Vagina (tissue), 2 donors: ENCODE measurements around the gene TOR4A. TPM values are rescaled to one million over a fixed set of nuclear protein-coding genes. Genes with fewer than 3 reads are reported as not detected.
A peak's percentile ranks its signal among the peaks of the same experiment; 100 is the strongest.

ENCODE experiments used
- DNase-seq, 2 donors: peaks; one replicate each; pipeline ENCODE4 v3.0.0-alpha.2; 2017; ENCODE audit errors: extremely low spot score in 2 of 2
- H3K27ac ChIP-seq: fragments of 200-600 bp; sonication (generic); one replicate; pipeline ENCODE4 v1.5.1; 2019
- H3K27me3 ChIP-seq: fragments of 200-600 bp; sonication (generic); one replicate; pipeline ENCODE4 v1.5.1; 2019
- H3K36me3 ChIP-seq, 2 donors: fragments of 200-600 bp; sonication (generic); one replicate each; pipeline ENCODE4 v1.5.1; 2017 to 2019
- H3K4me1 ChIP-seq: fragments of 200-600 bp; sonication (generic); one replicate; pipeline ENCODE4 v1.5.1; 2019
- H3K4me3 ChIP-seq, 2 donors: fragments of 200-600 bp; sonication (generic); 1 replicate in 1 of 2; 2 replicates in 1 of 2; pipeline ENCODE4 v1.5.1; 2016 to 2019
- H3K9me3 ChIP-seq: fragments of 200-600 bp; sonication (generic); one replicate; pipeline ENCODE4 v1.5.1; 2019
- POLR2A ChIP-seq, 2 donors: fragments of 450-650 bp; IDR thresholded peaks; one replicate each; pipeline ENCODE4 v1.6.1; 2017; ENCODE audit warnings: antibody characterized with exemption in 2 of 2, mild to moderate bottlenecking in 2 of 2, moderate library complexity in 2 of 2
- POLR2AphosphoS5 ChIP-seq, 2 donors: sonication (generic); formaldehyde crosslinking; IDR thresholded peaks; one replicate each; pipeline ENCODE4 v1.9.0; 2017; ENCODE audit warnings: antibody characterized with exemption in 2 of 2, mild to moderate bottlenecking in 2 of 2, low read depth in 1 of 2; ENCODE audit not compliant: insufficient read depth in 1 of 2
- intact Hi-C: fragments of 100-400 bp; cut with DNase I; formaldehyde crosslinking; loops from one replicate; pipeline ENCODE4 v1.15.1; 2023
- total RNA-seq: library from RNA; depleted of rRNA; stranded (reverse); fragments of >200 nt; gene quantifications from one replicate; pipeline ENCODE4 v1.2.3, GENCODE V29; 2016
- TF ChIP-seq, protein P1 (sequence below), 3 experiments: fragments of 450-650 bp in 2 of 3; fragments of 200-600 bp in 1 of 3; sonication (generic) in 1 of 3; IDR thresholded peaks; one replicate each; pipeline ENCODE4 v1.5.1; 2017 to 2019; ENCODE audit warnings: antibody characterized with exemption in 3 of 3, mild to moderate bottlenecking in 2 of 3, moderate library complexity in 2 of 3

The TOR4A gene
- total RNA-seq, 1 donor from 2014 or later, result 13.0 TPM

DNA sequence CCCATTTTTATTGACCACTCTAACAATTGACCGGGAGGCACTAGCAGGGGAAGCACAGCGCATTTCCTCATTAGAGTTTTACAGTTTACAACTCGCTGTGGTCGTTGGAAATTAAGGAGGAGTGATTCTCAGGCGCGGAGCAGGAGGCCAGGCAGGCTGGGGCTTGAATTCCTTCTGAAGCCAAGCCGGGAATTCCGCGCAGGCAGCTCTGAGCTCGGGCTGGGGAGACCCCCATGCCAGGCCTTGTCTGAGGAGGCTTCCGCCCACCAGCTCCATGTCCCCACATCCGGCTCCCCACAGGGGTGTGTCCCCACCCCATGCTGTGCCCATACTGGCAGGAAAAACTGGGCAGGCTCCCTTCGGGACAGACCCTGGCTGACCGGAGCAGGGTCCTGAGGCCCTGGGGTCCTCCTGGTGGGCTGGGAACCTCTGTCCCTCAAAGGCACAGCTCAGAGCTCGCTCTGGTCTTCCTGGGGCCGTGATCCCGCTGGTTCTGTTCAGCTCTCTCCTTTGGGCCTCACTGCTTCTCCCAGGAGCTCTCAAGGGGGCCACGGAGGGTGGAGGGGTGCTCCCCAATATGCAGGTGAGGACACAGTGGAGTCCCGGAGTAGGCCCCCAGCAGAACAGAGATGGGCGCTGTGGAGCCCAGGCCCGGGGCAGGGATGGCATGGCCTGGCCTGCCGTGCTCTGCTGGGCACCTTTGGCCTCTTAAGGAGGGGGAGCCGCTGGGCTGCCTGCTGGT lies 25.8 kb downstream of the TOR4A start:
- intact Hi-C loops, result no loop called here
- no peak for DNase-seq
- peak overlapping the region; percentile 79 for H3K27ac ChIP-seq
- TF ChIP-seq POLR2A (IDR thresholded peaks at IDR 0.05), result no peak
- no peak for TF ChIP-seq POLR2AphosphoS5 (IDR thresholded peaks at IDR 0.05; ENCODE audit: insufficient read depth in 1 of 2, low read depth in 1 of 2)
- TF ChIP-seq, protein P1, sequence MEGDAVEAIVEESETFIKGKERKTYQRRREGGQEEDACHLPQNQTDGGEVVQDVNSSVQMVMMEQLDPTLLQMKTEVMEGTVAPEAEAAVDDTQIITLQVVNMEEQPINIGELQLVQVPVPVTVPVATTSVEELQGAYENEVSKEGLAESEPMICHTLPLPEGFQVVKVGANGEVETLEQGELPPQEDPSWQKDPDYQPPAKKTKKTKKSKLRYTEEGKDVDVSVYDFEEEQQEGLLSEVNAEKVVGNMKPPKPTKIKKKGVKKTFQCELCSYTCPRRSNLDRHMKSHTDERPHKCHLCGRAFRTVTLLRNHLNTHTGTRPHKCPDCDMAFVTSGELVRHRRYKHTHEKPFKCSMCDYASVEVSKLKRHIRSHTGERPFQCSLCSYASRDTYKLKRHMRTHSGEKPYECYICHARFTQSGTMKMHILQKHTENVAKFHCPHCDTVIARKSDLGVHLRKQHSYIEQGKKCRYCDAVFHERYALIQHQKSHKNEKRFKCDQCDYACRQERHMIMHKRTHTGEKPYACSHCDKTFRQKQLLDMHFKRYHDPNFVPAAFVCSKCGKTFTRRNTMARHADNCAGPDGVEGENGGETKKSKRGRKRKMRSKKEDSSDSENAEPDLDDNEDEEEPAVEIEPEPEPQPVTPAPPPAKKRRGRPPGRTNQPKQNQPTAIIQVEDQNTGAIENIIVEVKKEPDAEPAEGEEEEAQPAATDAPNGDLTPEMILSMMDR (IDR thresholded peaks at IDR 0.05), result no peak
- H3K4me1 ChIP-seq, result peaks cover 82% of the 10 kb centered on the region
- no peaks in the 10 kb centered on the region for H3K9me3 ChIP-seq
- H3K36me3 ChIP-seq, result no peaks in the 10 kb centered on the region
- peaks cover 8% of the 10 kb centered on the region for H3K27me3 ChIP-seq
- H3K4me3 ChIP-seq, result peak overlapping the region; percentile 47 to 52

DNA sequence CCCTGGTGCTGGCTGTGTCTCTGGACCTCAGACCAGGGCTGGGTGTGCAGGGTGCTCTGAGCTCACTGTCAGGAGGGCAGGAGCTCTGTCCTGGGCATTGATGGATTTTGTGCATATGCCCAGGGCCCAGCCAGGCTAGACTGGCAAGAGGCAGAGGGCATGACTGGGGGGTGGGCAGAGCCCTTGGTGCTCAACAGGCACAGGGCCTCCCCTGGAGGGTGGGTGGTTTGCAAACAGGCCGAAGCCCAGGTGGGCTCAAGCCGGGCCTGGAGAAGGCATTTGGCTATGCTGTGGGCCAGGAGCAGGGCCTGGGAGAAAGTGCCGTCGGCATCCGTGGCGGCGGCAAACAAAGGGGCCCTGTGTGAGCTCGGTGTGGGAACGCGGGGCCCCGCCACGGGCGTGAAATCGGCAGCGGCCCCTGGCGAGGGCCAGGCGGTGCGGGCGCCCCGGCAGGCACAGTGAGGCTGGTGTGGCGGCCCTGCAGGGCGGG lies 26.4 kb downstream of the TOR4A start:
- Histone ChIP-seq H3K36me3 (no peaks in the 10 kb centered on the region), H3K27me3 (peaks cover 8% of the 10 kb centered on the region), H3K9me3 (no peaks in the 10 kb centered on the region), H3K4me3 (no peak overlapping the region), H3K27ac (peak overlapping the region; percentile 76), H3K4me1 (peaks cover 76% of the 10 kb centered on the region)
- TF ChIP-seq, protein P1 (IDR thresholded peaks at IDR 0.05), result no peak
- no peak for TF ChIP-seq POLR2A (IDR thresholded peaks at IDR 0.05)
- no peak for TF ChIP-seq POLR2AphosphoS5 (IDR thresholded peaks at IDR 0.05; ENCODE audit: insufficient read depth in 1 of 2, low read depth in 1 of 2)
- intact Hi-C loops, result no loop called here
- DNase-seq, result no peak

DNA sequence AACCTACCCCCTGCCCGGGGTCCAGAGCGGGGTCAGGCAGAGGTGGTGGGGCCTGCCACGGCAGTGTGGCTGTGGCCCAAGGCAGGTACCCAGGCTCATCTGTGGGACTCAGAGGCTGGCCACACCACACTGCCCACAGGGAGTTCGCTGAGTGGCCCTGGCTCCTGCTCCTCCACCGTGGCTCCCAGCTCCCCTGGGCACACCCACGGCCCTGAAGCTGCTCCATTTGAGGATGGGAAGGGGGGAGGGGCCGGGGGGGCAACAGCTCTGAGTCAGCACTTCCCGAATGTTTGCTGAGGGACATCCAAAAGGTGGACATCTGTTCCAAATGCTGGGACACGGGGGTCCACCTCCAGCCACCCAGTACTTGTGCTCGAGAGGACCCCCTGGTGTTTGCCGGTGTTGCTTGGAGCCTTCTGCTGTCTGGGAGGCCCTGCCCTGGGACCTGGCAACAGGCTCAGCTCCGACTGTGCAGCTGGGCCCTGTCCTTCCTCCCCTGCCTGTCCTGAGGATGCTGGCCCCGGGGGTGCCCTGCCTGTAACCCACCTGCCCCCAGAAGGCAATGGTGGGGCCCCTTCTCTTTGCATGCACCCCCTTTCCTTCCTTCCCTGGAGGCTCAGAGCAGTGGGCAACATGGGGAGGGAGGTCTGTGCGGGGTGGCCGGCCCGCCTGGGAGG lies 27.0 kb downstream of the TOR4A start:
- Histone ChIP-seq H3K9me3 (no peaks in the 10 kb centered on the region), H3K27ac (peak overlapping the region; percentile 76), H3K4me1 (peaks cover 71% of the 10 kb centered on the region), H3K27me3 (peaks cover 6% of the 10 kb centered on the region), H3K4me3 (peak overlapping the region in 1 of 2 donors; percentile 25), H3K36me3 (no peaks in the 10 kb centered on the region)
- no peak for DNase-seq
- no peak for TF ChIP-seq POLR2A (IDR thresholded peaks at IDR 0.05)
- TF ChIP-seq, protein P1 (IDR thresholded peaks at IDR 0.05), result no peak
- intact Hi-C loops, result no loop called here

DNA sequence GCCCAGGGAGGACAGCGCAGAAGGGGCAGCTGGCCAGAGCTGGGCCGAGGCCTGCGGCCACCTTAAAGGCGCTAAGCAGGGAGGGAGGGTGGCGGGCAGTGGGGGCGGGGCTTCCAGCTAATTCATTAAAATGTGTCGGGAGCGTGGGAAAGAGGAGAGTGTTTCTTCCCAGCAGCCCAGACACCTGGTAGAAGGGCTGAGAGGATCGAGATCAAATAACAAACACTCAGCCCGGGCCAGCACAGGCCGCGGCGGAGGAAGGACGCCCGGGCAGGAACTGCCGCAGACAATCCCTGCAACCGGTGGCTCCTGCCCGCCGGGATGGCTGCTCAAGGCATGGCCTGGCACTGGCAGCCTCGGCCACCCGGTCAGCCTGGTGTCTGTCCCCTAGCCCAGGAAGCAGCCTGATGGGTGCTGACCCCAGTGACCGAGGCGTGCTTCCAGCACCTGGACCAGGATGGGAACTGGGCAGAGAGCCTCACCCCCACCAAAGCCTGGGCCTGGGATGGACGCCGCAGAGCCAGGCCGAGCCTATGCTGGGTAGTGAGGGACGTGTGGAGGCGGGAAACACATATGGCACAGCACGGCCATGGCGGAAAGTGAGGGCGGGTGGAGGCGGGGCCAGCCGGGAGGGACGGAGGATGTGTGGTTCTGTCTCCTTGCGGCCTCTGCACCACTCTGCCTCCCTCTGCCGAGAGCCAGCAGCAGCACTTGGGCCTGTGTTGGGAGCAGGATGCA lies 27.7 kb downstream of the TOR4A start:
- no peak for TF ChIP-seq POLR2A (IDR thresholded peaks at IDR 0.05)
- TF ChIP-seq POLR2AphosphoS5 (IDR thresholded peaks at IDR 0.05; ENCODE audit: insufficient read depth in 1 of 2, low read depth in 1 of 2), result peak in 1 of 2 donors; percentile 43
- H3K27ac ChIP-seq, result peak overlapping the region; percentile 76
- intact Hi-C loops, result no loop called here
- H3K4me1 ChIP-seq, result peaks cover 66% of the 10 kb centered on the region
- peak overlapping the region; percentile 24 to 25 for H3K4me3 ChIP-seq
- no peaks in the 10 kb centered on the region for H3K36me3 ChIP-seq
- DNase-seq, result no peak
- H3K27me3 ChIP-seq, result no peaks in the 10 kb centered on the region
- H3K9me3 ChIP-seq, result no peaks in the 10 kb centered on the region

DNA sequence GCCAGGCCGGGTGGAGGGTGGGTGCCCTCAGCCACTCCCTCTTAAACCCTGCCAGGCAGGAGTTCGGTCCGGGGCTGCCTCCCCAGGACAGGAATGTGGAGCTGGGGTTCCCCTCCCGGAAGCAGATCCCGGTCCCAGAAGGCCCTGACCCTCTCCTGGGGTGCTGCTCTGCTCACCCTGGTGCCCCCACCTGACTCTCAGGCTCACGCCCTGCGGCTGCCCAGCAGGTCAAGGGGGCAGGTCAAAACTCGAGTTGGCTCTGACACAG lies 28.2 kb downstream of the TOR4A start:
- Histone ChIP-seq H3K4me1 (peaks cover 61% of the 10 kb centered on the region), H3K9me3 (no peaks in the 10 kb centered on the region), H3K4me3 (peak overlapping the region; percentile 24 to 25), H3K36me3 (no peaks in the 10 kb centered on the region), H3K27me3 (no peaks in the 10 kb centered on the region), H3K27ac (peak overlapping the region; percentile 76)
- TF ChIP-seq, protein P1 (IDR thresholded peaks at IDR 0.05), result no peak
- intact Hi-C loops, result no loop called here
- DNase-seq, result no peak
